OCI-LY7 (cell line): Measurements from ENCODE around the gene PRAMEF17. TPM values are rescaled to one million over a fixed set of nuclear protein-coding genes. Genes with fewer than 3 reads are reported as not detected.
"Not testable (repeated sequence)": the region's sequence is repeated elsewhere in the genome, so short reads cannot be mapped to it uniquely, and the experiment has no call there.

ENCODE experiments used
- Bru-seq: library from RNA; stranded (reverse); fragments of 400-500 nt; gene quantifications from one replicate; lab custom pipeline; 2021; lab: Mats Ljungman, UMichigan
- BruChase-seq, 2 experiments: library from RNA; stranded (reverse); fragments of 400-500 nt; gene quantifications; one replicate each; lab custom pipeline; 2021; lab: Mats Ljungman, UMichigan
- BruUV-seq: library from RNA; stranded (reverse); fragments of 400-500 nt; replicated peaks from 2 replicates; lab custom pipeline; 2021; lab: Mats Ljungman, UMichigan
- CTCF ChIA-PET: fragments of 300-600 bp; sonication (Branson Sonifier 250); formaldehyde crosslinking; loops from one replicate; lab custom pipeline; 2022; ENCODE audit warnings: antibody characterized with exemption; ENCODE audit not compliant: unreplicated experiment; lab: Charles Lee
- POLR2A ChIA-PET: fragments of 300-600 bp; sonication (Branson Sonifier 250); formaldehyde crosslinking; loops from one replicate; lab custom pipeline; 2022; ENCODE audit warnings: antibody characterized with exemption; lab: Charles Lee
- DNase-seq: peaks from one replicate; pipeline ENCODE4 v3.0.0-alpha.2; 2015; ENCODE audit warnings: low spot score
- H2AFZ ChIP-seq: fragments of 200-600 bp; sonication (generic), shearing (Covaris generic); 2 replicates; pipeline ENCODE4 v1.6.1; 2014; ENCODE audit warnings: mild to moderate bottlenecking, antibody characterized with exemption, low read length, moderate library complexity
- H3K27ac ChIP-seq: fragments of 200-600 bp; sonication (generic); 2 replicates; pipeline ENCODE4 v1.5.1; 2014; ENCODE audit warnings: mixed run types, low read depth, mild to moderate bottlenecking, moderate library complexity, low read length, inconsistent platforms; ENCODE audit not compliant: poor library complexity, severe bottlenecking
- H3K36me3 ChIP-seq: fragments of 200-600 bp; sonication (generic); 2 replicates; pipeline ENCODE4 v1.6.1; 2014; ENCODE audit warnings: mild to moderate bottlenecking, antibody characterized with exemption, low read length, moderate library complexity, mixed read lengths; ENCODE audit not compliant: insufficient read depth
- H3K4me1 ChIP-seq: fragments of 200-600 bp; sonication (generic); 2 replicates; pipeline ENCODE4 v1.5.1; 2014; ENCODE audit warnings: mild to moderate bottlenecking, low read length; ENCODE audit not compliant: insufficient read depth, poor library complexity, severe bottlenecking
- H3K4me2 ChIP-seq: fragments of 200-600 bp; sonication (generic); 2 replicates; pipeline ENCODE4 v1.6.1; 2014; ENCODE audit warnings: mild to moderate bottlenecking, low read length
- H3K4me3 ChIP-seq: fragments of 200-600 bp; sonication (generic); 2 replicates; pipeline ENCODE4 v1.5.1; 2014; ENCODE audit warnings: mild to moderate bottlenecking, low read depth, low read length; ENCODE audit not compliant: poor library complexity, severe bottlenecking
- H3K79me2 ChIP-seq: fragments of 200-600 bp; sonication (generic); 2 replicates; pipeline ENCODE4 v1.6.1; 2016; ENCODE audit warnings: low read depth, mild to moderate bottlenecking, low read length, moderate library complexity, mixed read lengths; ENCODE audit not compliant: insufficient read depth
- H3K9me2 ChIP-seq: fragments of 200-600 bp; sonication (generic); 2 replicates; pipeline ENCODE4 v1.6.1; 2016; ENCODE audit warnings: mild to moderate bottlenecking, low read length, mixed read lengths; ENCODE audit not compliant: insufficient read depth
- H3K9me3 ChIP-seq: fragments of 200-600 bp; sonication (generic); 2 replicates; pipeline ENCODE4 v1.6.1; 2014; ENCODE audit warnings: mild to moderate bottlenecking, mixed run types, low read length, mixed read lengths
- H4K20me1 ChIP-seq: fragments of 200-600 bp; sonication (generic); 2 replicates; pipeline ENCODE4 v1.6.1; 2014; ENCODE audit warnings: mild to moderate bottlenecking, antibody characterized with exemption, low read length, moderate library complexity, mixed read lengths; ENCODE audit not compliant: insufficient read depth
- intact Hi-C: fragments of 100-400 bp; cut with micrococcal nuclease; formaldehyde crosslinking; loops from one replicate; pipeline ENCODE4 v1.10.0; 2022; ENCODE audit not compliant: unreplicated experiment
- long read RNA-seq: library from polyadenylated mRNA; stranded (forward); transcript quantifications from one replicate; pipeline ENCODE4 v2.0.0, GENCODE V29; 2022
- total RNA-seq, 2 experiments: library from RNA; depleted of rRNA in 1 of 2; stranded (reverse); fragments of >200 nt in 1 of 2; shearing (Covaris generic) in 1 of 2; gene quantifications; 2 replicates each; pipeline ENCODE4 v1.2.3, GENCODE V29; 2014 to 2022

PRAMEF17 gene
- total RNA-seq (2014; rRNA removed; shearing (Covaris generic)) (not detected in 2 replicates), total RNA-seq (2022) (not detected in 2 replicates), Bru-seq, nascent RNA (not detected), BruChase-seq, experiment 1, labeled RNA remaining after a 6-hour chase (not detected), BruChase-seq, experiment 2, labeled RNA remaining after a 2-hour chase (not detected)
- long read RNA-seq, result 0 reads

- H3K36me3 ChIP-seq, H3K4me2 ChIP-seq, intact Hi-C loops, H3K4me3 ChIP-seq, H3K9me3 ChIP-seq, DNase-seq, H3K4me1 ChIP-seq, H4K20me1 ChIP-seq, H3K9me2 ChIP-seq, CTCF ChIA-PET, POLR2A ChIA-PET, H3K27ac ChIP-seq, BruUV-seq, H2AFZ ChIP-seq, H3K79me2 ChIP-seq: not testable (repeated sequence)
Measured at GRCh38 chr1:13389332-13389731, at the start of gene PRAMEF17. PRAMEF17 (plus strand) TSS chr1:13389632; CDS start chr1:13389658, 26 bp downstream.

DNA sequence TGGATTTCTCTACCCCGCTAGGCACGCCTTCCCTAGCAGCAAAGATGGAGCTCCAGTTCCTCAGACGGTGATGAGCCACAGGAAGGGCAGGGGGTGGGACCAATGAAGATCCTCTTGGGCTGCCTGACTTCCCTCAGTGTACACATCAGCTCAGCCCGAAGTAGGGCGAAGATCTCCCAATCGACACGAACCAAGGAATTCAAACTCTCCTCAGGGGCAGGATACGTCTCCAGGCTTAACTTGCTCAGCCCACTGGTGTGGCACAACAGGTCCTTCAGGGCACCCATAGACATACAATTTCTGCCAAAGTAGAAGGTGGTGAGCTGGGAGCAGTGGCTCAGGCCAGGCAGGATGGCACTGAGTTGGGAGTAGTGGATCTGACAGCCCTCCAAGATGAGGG lies 46.9 kb upstream of the PRAMEF17 start:
- H4K20me1 ChIP-seq, H3K4me2 ChIP-seq, H2AFZ ChIP-seq, H3K9me3 ChIP-seq, H3K4me1 ChIP-seq, H3K27ac ChIP-seq, H3K9me2 ChIP-seq, H3K36me3 ChIP-seq, H3K79me2 ChIP-seq, H3K4me3 ChIP-seq, POLR2A ChIA-PET, CTCF ChIA-PET, BruUV-seq, DNase-seq, intact Hi-C loops: not testable (repeated sequence)

DNA sequence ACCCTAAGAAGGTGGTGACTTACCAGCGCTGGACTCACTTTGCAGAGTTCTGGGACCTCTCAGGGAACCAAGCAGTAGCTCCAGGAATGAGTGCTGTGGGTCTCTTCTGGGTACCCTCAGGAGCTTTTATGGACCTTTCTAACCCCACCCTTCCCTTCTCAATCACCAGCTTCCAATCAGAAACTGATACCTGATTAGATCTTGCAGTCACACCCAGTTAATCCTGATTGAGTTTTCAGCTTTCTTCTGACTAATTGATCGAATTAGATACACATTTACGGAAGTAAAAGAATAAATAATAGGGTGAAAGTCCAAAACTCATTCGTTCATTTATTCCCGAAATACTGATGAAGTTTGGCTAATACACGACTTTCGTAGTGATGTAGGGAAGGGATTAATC lies 42.4 kb upstream of the PRAMEF17 start, which contains the start of gene PRAMEF14:
PRAMEF14 (minus strand) TSS at position 101 of the 400 bp plus-strand sequence. CDS start 1,820 bp downstream, outside the sequence.
- H3K4me2 ChIP-seq, H2AFZ ChIP-seq, intact Hi-C loops, H3K9me3 ChIP-seq, H3K27ac ChIP-seq, DNase-seq, H4K20me1 ChIP-seq, BruUV-seq, H3K36me3 ChIP-seq, H3K4me1 ChIP-seq, H3K4me3 ChIP-seq, H3K9me2 ChIP-seq, H3K79me2 ChIP-seq, CTCF ChIA-PET, POLR2A ChIA-PET: not testable (repeated sequence)

DNA sequence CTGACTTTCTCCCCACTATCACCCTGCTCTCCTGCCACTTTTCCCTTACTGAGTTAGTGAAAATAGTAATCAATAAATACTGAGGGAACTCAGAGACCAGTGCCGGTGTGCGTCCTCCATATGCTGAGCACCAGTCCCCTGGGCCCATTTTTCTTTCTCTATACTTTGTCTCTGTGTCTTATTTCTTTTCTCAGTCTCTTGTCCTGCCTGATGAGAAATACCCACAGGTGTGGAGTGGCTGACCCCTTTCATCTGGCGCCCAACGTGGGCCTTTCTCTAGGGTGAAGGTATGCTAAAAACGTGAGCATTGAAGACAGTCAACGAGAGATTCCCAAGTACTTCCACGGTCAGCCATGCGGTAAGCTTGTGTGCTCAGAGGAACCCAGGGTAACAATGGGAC lies 36.0 kb upstream of the PRAMEF17 start:
- CTCF ChIA-PET, result not testable (repeated sequence)

DNA sequence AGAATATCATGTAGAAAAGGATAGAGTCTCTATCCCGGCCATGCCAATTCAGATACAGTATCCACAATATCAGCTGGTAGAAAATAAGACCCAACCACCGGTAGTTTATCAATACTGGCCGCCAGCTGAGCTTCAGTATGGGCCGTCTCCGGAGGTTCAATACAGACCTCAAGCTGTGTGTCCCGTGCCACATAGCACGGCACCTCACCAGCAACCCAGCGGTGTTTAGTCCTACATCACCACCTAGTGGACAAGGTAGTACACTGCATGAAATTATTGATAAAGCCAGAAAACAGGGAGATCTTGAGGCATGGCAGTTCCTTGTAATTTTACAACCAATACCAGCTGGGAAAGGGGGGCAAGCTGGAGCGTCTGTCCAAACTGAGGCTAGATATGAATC lies 35.0 kb upstream of the PRAMEF17 start:
- H3K4me3 ChIP-seq, CTCF ChIA-PET, POLR2A ChIA-PET, H2AFZ ChIP-seq, H4K20me1 ChIP-seq, H3K27ac ChIP-seq, H3K36me3 ChIP-seq, H3K9me2 ChIP-seq, H3K9me3 ChIP-seq, intact Hi-C loops, H3K79me2 ChIP-seq, DNase-seq, H3K4me1 ChIP-seq, BruUV-seq, H3K4me2 ChIP-seq: not testable (repeated sequence)

More for the DNA sequence above, 36.0 kb upstream of the PRAMEF17 start:
- H4K20me1 ChIP-seq, intact Hi-C loops, H3K4me1 ChIP-seq, H3K4me3 ChIP-seq, H2AFZ ChIP-seq, H3K27ac ChIP-seq, H3K9me2 ChIP-seq, BruUV-seq, H3K79me2 ChIP-seq, H3K4me2 ChIP-seq, H3K9me3 ChIP-seq, POLR2A ChIA-PET, H3K36me3 ChIP-seq: not testable (repeated sequence)
- DNase-seq, result peak; percentile 8
